WERI-Rb-1 (cell line): ENCODE results near the gene ELANE.

Experiments
- DNase-seq: peaks from one replicate; pipeline ENCODE4 v3.0.0-alpha.2; 2020
- H3K27ac ChIP-seq: fragments of 250-450 bp; sonication (Bioruptor Pico); 2 replicates; pipeline ENCODE4 v1.5.1; 2020; ENCODE audit warnings: mild to moderate bottlenecking, moderate library complexity
- H3K27me3 ChIP-seq: fragments of 250-450 bp; sonication (Bioruptor Pico); 2 replicates; pipeline ENCODE4 v1.5.1; 2021; ENCODE audit warnings: mild to moderate bottlenecking, low read depth, moderate library complexity; ENCODE audit not compliant: insufficient read depth, severe bottlenecking
- H3K36me3 ChIP-seq: fragments of 250-450 bp; sonication (Bioruptor Pico); 2 replicates; pipeline ENCODE4 v1.5.1; 2020; ENCODE audit warnings: mild to moderate bottlenecking, moderate library complexity
- H3K4me3 ChIP-seq: 2 replicates; pipeline ENCODE4 v1.5.1; 2011; ENCODE audit warnings: low read depth, mild to moderate bottlenecking, control low read depth, low read length
- H3K9me3 ChIP-seq: fragments of 250-450 bp; sonication (Bioruptor Pico); 2 replicates; pipeline ENCODE4 v1.5.1; 2021; ENCODE audit warnings: mild to moderate bottlenecking, moderate library complexity; ENCODE audit not compliant: severe bottlenecking
- CTCF ChIP-seq: IDR thresholded peaks from 2 replicates; pipeline ENCODE4 v1.5.1; 2011; ENCODE audit warnings: low read depth, mild to moderate bottlenecking, control low read depth, inconsistent platforms, low read length

ELANE gene

GRCh38 chr19:902093-902370 is 49.9 kb downstream of the ELANE start:
- no peak for DNase-seq
- no peaks in the 10 kb centered on the region for H3K9me3 ChIP-seq
- H3K4me3 ChIP-seq: no peak overlapping the region
- H3K27me3 ChIP-seq: no peaks in the 10 kb centered on the region
- H3K27ac ChIP-seq: peak overlapping the region; percentile 76
- peaks cover 14% of the 10 kb centered on the region for H3K36me3 ChIP-seq
- TF ChIP-seq CTCF: no peak

GRCh38 chr19:902446-903226 is 50.5 kb downstream of the ELANE start:
- peak overlapping the region; percentile 76 for H3K27ac ChIP-seq
- H3K9me3 ChIP-seq: no peaks in the 10 kb centered on the region
- no peaks in the 10 kb centered on the region for H3K27me3 ChIP-seq
- TF ChIP-seq CTCF: no peak
- no peak for DNase-seq
- peak overlapping the region; percentile 11 for H3K4me3 ChIP-seq
- peaks cover 11% of the 10 kb centered on the region; the same call in 1 of the 2 replicates for H3K36me3 ChIP-seq

GRCh38 chr19:903266-903797 is 51.2 kb downstream of the ELANE start:
- peaks cover 11% of the 10 kb centered on the region; the same call in 1 of the 2 replicates for H3K36me3 ChIP-seq
- no peaks in the 10 kb centered on the region for H3K27me3 ChIP-seq
- peak overlapping the region; percentile 76 for H3K27ac ChIP-seq
- no peaks in the 10 kb centered on the region for H3K9me3 ChIP-seq
- TF ChIP-seq CTCF: no peak
- H3K4me3 ChIP-seq: peak overlapping the region; percentile 36
- DNase-seq: peak; percentile 94

GRCh38 chr19:904545-904944 is 52.4 kb downstream of the ELANE start:
- Histone ChIP-seq H3K27ac (no peak overlapping the region), H3K4me3 (no peak overlapping the region)
- TF ChIP-seq CTCF: no peak

More at GRCh38 chr19:904545-904944, 52.4 kb downstream of the ELANE start:
- H3K36me3 ChIP-seq: peaks cover 8% of the 10 kb centered on the region; the same call in 1 of the 2 replicates
- no peaks in the 10 kb centered on the region for H3K9me3 ChIP-seq
- no peaks in the 10 kb centered on the region for H3K27me3 ChIP-seq
- DNase-seq: no peak
